HG02759 (cell line): Measurements from ENCODE around the gene MTMR12.

Source experiments
- ATAC-seq: cut with Tn5 transposase; IDR thresholded peaks from one replicate; pipeline ENCODE4 v1.9.1; 2021; ENCODE audit warnings: mild to moderate bottlenecking, moderate library complexity; ENCODE audit not compliant: unreplicated experiment

MTMR12 gene

GRCh38 chr5:32206053-32206452 is 106.7 kb downstream of the MTMR12 start:
- no peak for ATAC-seq

GRCh38 chr5:32202394-32202793 is 110.3 kb downstream of the MTMR12 start:
- ATAC-seq, result no peak

- ATAC-seq, result no peak
Observed at GRCh38 chr5:32201122-32201753, 111.5 kb downstream of the MTMR12 start.

GRCh38 chr5:32197032-32197431 is 115.7 kb downstream of the MTMR12 start:
- ATAC-seq, result no peak

GRCh38 chr5:32195265-32195664 is 117.5 kb downstream of the MTMR12 start:
- ATAC-seq, result no peak

- peak; percentile 64 for ATAC-seq
Observed at GRCh38 chr5:32193591-32193990, 119.1 kb downstream of the MTMR12 start.

GRCh38 chr5:32190095-32190494 is 122.6 kb downstream of the MTMR12 start:
- ATAC-seq, result no peak

GRCh38 chr5:32187675-32188074 is 125.1 kb downstream of the MTMR12 start:
- ATAC-seq, result no peak

GRCh38 chr5:32182463-32183063 is 130.2 kb downstream of the MTMR12 start:
- peak; percentile 85 for ATAC-seq
